Measurements from ENCODE around the gene ADCY4.

GRCh38 chr14:24308342-24309124 is 26.3 kb downstream of the ADCY4 start:
- no peak for TF ChIP-seq CTCF (conservative IDR thresholded peaks at IDR 0.05; ENCODE audit: low read depth, low read length)
- TF ChIP-seq EZH2 (IDR thresholded peaks at IDR 0.05; ENCODE audit: low read length, unreplicated experiment), result no peak
- no peak for TF ChIP-seq EZH2phosphoT487 (IDR thresholded peaks at IDR 0.05; ENCODE audit: borderline replicate concordance, low read length)
